Thoracic aorta (tissue), 2 donors: ENCODE results near the gene ZNF486. TPM values are rescaled to one million over a fixed set of nuclear protein-coding genes. Genes with fewer than 3 reads are reported as not detected.
"Not testable (repeated sequence)": the region's sequence is repeated elsewhere in the genome, so short reads cannot be mapped to it uniquely, and the experiment has no call there.

Source experiments
- ATAC-seq: fragments of 150-250 bp; one replicate; pipeline ENCODE4 v1.8.0; 2017; ENCODE audit warnings: low read depth; ENCODE audit not compliant: insufficient number of reproducible peaks, low FRiP score
- DNase-seq: peaks from one replicate; pipeline ENCODE4 v3.0.0-alpha.2; 2020; ENCODE audit warnings: low spot score
- H3K27ac ChIP-seq, 2 donors: fragments of 200-600 bp; sonication (generic); 1 replicate in 1 of 2; 2 replicates in 1 of 2; pipeline ENCODE4 v1.5.1; 2016; ENCODE audit warnings: mild to moderate bottlenecking in 2 of 2, moderate library complexity in 2 of 2
- H3K27me3 ChIP-seq: fragments of 200-600 bp; sonication (generic); replicated peaks from 2 replicates; pipeline ENCODE4 v1.6.0; 2016; ENCODE audit warnings: mild to moderate bottlenecking; ENCODE audit not compliant: insufficient read depth
- H3K36me3 ChIP-seq: fragments of 200-600 bp; sonication (generic); one replicate; pipeline ENCODE4 v1.5.1; 2016
- H3K4me1 ChIP-seq, 2 donors: fragments of 200-600 bp; sonication (generic); 1 replicate in 1 of 2; 2 replicates in 1 of 2; pipeline versions ENCODE4 v1.5.1 to v1.6.0; 2016; ENCODE audit warnings: low read depth in 2 of 2, mild to moderate bottlenecking in 1 of 2; ENCODE audit not compliant: control insufficient read depth in 1 of 2
- H3K4me3 ChIP-seq: fragments of 200-600 bp; sonication (generic); 2 replicates; pipeline ENCODE4 v1.5.1; 2016; ENCODE audit warnings: mild to moderate bottlenecking
- H3K9me3 ChIP-seq: fragments of 200-600 bp; sonication (generic); 2 replicates; pipeline ENCODE4 v1.5.1; 2016
- CTCF ChIP-seq: fragments of 200-600 bp; sonication (generic); IDR thresholded peaks from one replicate; pipeline ENCODE4 v1.5.1; 2019; ENCODE audit warnings: antibody characterized with exemption
- total RNA-seq, 2 donors: library from RNA; depleted of rRNA; stranded (reverse); fragments of >200 nt; gene quantifications; one replicate each; pipeline versions ENCODE4 v1.1.0 to v1.2.3, GENCODE V29; 2016

ZNF486 gene
- total RNA-seq, 2 donors from 2014 or later = 1.4 to 2.3 TPM

DNA sequence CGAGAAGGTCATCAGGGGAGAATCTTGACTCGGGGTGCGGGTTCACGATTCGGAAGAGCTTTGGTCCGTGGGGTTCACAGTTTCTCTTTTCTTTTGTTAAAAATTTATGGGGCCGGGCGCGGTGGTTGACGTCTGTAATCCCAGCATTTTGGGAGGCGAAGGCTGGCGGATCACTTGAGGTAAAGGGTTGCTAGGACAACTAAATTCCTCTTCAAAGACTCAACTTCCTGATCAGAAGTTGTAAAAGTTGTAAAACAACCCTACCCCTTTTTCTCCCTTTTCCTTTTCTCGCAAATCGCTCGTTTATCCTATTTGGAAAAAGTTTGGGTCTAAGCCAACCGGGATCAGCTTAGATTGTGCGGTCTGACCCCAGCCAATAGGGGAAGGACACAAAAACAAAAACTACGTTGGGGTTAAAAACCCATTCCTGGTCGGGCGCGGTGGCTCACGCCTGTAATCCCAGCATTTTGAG lies 673 bp downstream of the ZNF486 start:
- no peak for ATAC-seq
- no peak for TF ChIP-seq CTCF

GRCh38 chr19:20171285-20171684 lies 4.3 kb downstream of the ZNF486 start:
- Histone ChIP-seq H3K9me3 (no peaks in the 10 kb centered on the region), H3K27me3 (no peaks in the 10 kb centered on the region), H3K4me1 (peaks cover 4 to 14% of the 10 kb centered on the region in 2 donors), H3K4me3 (no peak overlapping the region), H3K27ac (no peak overlapping the region), H3K36me3 (peaks cover 19% of the 10 kb centered on the region)
- ATAC-seq (no peak), DNase-seq (no peak)
- TF ChIP-seq CTCF = no peak

More for the DNA sequence above, 673 bp downstream of the ZNF486 start:
- DNase-seq = no peak
- peak overlapping the region; percentile 78 for H3K4me3 ChIP-seq
- H3K9me3 ChIP-seq = no peaks in the 10 kb centered on the region
- H3K4me1 ChIP-seq = peaks cover 4 to 14% of the 10 kb centered on the region in 2 donors
- peak overlapping the region; percentile 55 to 72 for H3K27ac ChIP-seq
- peaks cover 16% of the 10 kb centered on the region for H3K36me3 ChIP-seq
- no peaks in the 10 kb centered on the region for H3K27me3 ChIP-seq

GRCh38 chr19:20175848-20176247 lies 8.8 kb downstream of the ZNF486 start:
- peaks cover 15% of the 10 kb centered on the region for H3K36me3 ChIP-seq
- not testable (repeated sequence) for H3K27me3 ChIP-seq, DNase-seq, H3K4me3 ChIP-seq, H3K4me1 ChIP-seq, H3K27ac ChIP-seq, H3K9me3 ChIP-seq, ATAC-seq

DNA sequence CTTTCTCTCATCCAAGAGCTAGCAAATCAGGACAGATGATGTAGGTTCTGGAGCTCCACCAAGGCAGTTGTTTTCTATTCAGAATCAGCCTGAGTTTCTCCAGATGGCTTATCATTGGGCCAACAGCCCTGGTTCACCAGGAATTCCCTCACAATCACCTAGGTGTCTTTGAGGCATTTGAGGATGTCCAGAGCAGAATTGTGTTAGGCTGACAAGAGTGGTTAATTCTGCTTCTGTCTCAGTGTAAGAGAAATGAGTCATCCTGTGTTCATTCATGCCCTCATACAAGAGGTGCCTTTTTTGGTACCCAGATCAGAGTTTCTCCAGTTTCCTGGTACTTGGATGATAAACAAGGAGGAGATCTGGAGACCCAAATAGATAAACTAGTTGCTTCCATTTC lies 12.9 kb downstream of the ZNF486 start:
- not testable (repeated sequence) for H3K4me1 ChIP-seq, H3K36me3 ChIP-seq, DNase-seq, H3K9me3 ChIP-seq, H3K4me3 ChIP-seq, ATAC-seq, H3K27ac ChIP-seq, H3K27me3 ChIP-seq

DNA sequence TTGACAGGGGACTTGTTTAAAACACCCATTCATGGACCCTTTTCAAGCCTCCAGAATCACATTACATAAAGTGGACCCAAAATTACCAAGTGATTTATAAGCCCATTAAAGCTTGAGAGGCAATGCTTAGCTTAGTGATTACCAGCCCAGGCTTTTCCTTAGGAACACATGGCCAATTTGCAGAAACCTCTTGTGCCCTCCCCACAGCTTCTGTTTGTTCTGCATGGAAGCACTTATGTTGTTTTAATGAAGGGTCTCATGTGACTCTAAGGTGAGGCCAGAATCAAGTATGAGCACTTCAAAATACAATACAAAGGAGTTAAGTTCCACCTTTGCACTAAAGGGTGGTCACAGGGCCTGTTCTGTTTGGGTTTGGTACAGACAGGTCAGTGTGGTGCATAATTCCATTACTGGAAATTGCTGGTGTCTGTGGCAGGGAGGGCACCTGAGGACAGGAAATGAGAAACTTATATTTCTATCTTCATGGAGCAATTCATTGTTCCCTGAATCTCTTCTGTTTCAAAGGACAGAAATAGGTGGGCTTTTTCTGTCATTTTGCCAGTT lies 15.3 kb downstream of the ZNF486 start:
- no peak overlapping the region for H3K27ac ChIP-seq
- H3K27me3 ChIP-seq = no peaks in the 10 kb centered on the region
- ATAC-seq (no peak), DNase-seq (no peak)
- no peaks in the 10 kb centered on the region for H3K36me3 ChIP-seq
- no peaks in the 10 kb centered on the region for H3K4me1 ChIP-seq
- H3K9me3 ChIP-seq = no peaks in the 10 kb centered on the region
- no peak for TF ChIP-seq CTCF
- no peak overlapping the region for H3K4me3 ChIP-seq

- no peaks in the 10 kb centered on the region for H3K27me3 ChIP-seq
Observed at GRCh38 chr19:20186174-20186573, 19.2 kb downstream of the ZNF486 start.

More at GRCh38 chr19:20186174-20186573, 19.2 kb downstream of the ZNF486 start:
- no peak for TF ChIP-seq CTCF
- no peak overlapping the region for H3K27ac ChIP-seq
- ATAC-seq (no peak), DNase-seq (no peak)
- peaks cover 9% of the 10 kb centered on the region for H3K36me3 ChIP-seq
- H3K9me3 ChIP-seq = no peaks in the 10 kb centered on the region
- H3K4me1 ChIP-seq = no peaks in the 10 kb centered on the region
- no peak overlapping the region for H3K4me3 ChIP-seq
